ENCODE data around the gene ACAP2. TPM values are rescaled to one million over a fixed set of nuclear protein-coding genes. Genes with fewer than 3 reads are reported as not detected.

ACAP2 gene, protein sequence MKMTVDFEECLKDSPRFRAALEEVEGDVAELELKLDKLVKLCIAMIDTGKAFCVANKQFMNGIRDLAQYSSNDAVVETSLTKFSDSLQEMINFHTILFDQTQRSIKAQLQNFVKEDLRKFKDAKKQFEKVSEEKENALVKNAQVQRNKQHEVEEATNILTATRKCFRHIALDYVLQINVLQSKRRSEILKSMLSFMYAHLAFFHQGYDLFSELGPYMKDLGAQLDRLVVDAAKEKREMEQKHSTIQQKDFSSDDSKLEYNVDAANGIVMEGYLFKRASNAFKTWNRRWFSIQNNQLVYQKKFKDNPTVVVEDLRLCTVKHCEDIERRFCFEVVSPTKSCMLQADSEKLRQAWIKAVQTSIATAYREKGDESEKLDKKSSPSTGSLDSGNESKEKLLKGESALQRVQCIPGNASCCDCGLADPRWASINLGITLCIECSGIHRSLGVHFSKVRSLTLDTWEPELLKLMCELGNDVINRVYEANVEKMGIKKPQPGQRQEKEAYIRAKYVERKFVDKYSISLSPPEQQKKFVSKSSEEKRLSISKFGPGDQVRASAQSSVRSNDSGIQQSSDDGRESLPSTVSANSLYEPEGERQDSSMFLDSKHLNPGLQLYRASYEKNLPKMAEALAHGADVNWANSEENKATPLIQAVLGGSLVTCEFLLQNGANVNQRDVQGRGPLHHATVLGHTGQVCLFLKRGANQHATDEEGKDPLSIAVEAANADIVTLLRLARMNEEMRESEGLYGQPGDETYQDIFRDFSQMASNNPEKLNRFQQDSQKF
- 10 to 100 TPM; 65.2 to 66.0 TPM for total RNA-seq

DNA sequence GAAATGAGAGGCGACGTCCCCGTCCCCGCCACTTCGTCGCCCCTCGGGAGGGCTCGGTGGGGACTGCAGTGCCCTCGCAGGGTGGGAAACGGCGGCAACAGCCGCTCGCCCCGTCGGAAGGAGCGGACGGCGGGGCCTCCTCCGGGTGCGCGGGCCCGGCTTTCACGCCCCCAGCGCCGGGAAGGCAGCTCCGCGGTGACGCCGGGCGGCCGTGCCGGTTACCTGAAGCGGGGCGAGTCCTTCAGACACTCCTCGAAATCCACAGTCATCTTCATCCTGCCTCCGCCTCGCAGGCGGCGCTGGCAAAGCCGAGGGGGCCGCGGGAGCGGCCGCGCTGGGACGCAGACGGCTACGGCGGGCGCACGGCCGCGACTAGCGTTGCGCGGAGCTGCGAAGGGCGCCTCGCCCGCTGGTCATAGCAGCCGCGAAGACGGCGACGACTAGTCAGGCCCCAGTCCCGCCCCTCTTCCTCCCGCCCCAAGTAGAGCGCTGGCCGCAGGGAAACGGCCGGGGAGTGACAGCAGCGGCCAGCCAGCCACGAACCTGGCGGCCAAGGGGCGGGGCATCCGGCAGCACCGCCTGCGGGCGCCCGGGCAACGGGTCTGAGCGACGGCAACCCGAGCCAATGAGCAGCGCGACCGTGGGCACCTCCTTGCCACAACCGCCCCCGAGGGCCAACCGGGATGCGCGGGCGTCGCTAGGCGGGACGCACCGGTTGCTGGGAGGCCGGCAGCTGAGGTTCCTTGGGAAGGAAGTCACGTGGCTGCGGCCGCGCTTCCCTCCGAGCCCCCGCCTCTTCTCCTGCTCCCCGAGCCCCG, at the start of gene ACAP2:
TSS of gene ACAP2 (minus strand) at position 448 of the 818 bp plus-strand sequence. CDS start at position 275, 173 bp downstream.

DNA sequence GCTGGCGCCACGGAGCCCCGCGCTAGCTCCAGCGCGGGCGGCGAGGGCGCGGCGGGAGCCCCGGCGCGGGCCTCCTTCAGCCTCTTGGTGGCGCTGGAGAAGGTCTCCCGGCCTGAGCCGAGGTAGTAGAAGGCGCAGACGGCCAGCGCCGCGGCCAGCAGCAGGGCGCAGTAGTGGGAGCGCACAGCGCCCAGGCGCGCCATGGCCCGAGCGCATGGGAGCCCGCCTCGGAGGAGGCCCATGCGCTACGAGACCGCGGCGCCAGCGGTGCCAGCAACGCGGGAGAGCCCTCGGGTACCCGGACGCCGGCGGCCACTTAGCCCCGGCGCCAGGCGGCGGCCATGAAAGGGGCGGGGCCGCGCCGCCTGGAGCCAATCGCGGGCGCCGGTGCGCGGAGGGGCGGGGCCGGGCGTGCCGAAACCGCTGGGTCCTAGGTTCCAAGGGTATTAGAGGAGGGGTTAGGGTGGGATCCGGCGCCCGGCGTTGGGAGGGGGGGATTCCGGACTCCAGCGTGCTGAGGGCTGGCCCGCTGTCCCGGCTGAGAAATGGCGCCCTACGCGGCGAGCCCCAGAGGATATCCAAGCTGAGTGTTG, 171.9 kb downstream of the ACAP2 start, which contains the start of gene XXYLT1:
TSS of gene XXYLT1 (minus strand) at position 343 of the 593 bp plus-strand sequence. CDS start at position 242, 101 bp downstream.

Other genes starting within 250 kb of the ACAP2 start
- 1 to 10 TPM; 6.4 to 7.0 TPM for gene XXYLT1, start 171.9 kb downstream of the ACAP2 start, total RNA-seq
- 10 to 100 TPM; 76.4 to 80.7 TPM for gene PPP1R2, start 100.3 kb upstream of the ACAP2 start, total RNA-seq
- not detected for gene APOD, start 140.9 kb upstream of the ACAP2 start, total RNA-seq

All from activated naive CD4-positive, alpha-beta T cell treated with anti-CD3 and anti-CD28 coated beads, Interleukin-2, amount 10 ng/mL, durations not matched to agents 5 hours and 36 hours (primary cell).